GM23248 (cell line): Measurements from ENCODE around the gene TPT1. TPM values are rescaled to one million over a fixed set of nuclear protein-coding genes. Genes with fewer than 3 reads are reported as not detected.

Source experiments
- DNase-seq: peaks from one replicate; pipeline ENCODE4 v3.0.0-alpha.2; 2015
- H2AFZ ChIP-seq: fragments of 200-600 bp; sonication (generic); 2 replicates; pipeline ENCODE4 v1.6.1; 2016; ENCODE audit warnings: antibody characterized with exemption
- H3F3A ChIP-seq: fragments of 200-600 bp; sonication (generic); 2 replicates; pipeline ENCODE4 v1.6.1; 2016; ENCODE audit warnings: mild to moderate bottlenecking, antibody characterized with exemption, mixed run types; ENCODE audit not compliant: insufficient read depth
- H3K27ac ChIP-seq: fragments of 200-600 bp; sonication (generic); 2 replicates; pipeline ENCODE4 v1.5.1; 2016; ENCODE audit warnings: mild to moderate bottlenecking
- H3K27me3 ChIP-seq: fragments of 200-600 bp; sonication (generic); replicated peaks from 2 replicates; pipeline ENCODE4 v1.6.1; 2016; ENCODE audit warnings: mild to moderate bottlenecking; ENCODE audit not compliant: insufficient read depth
- H3K36me3 ChIP-seq: fragments of 200-600 bp; sonication (generic); 2 replicates; pipeline ENCODE4 v1.6.1; 2016; ENCODE audit warnings: low read depth, mild to moderate bottlenecking
- H3K4me1 ChIP-seq: fragments of 200-600 bp; sonication (generic); 2 replicates; pipeline ENCODE4 v1.6.1; 2016; ENCODE audit warnings: mild to moderate bottlenecking; ENCODE audit not compliant: insufficient read depth
- H3K4me2 ChIP-seq: fragments of 200-600 bp; sonication (generic); one replicate; pipeline ENCODE4 v1.6.1; 2016; ENCODE audit warnings: mild to moderate bottlenecking; ENCODE audit not compliant: unreplicated experiment
- H3K4me3 ChIP-seq: fragments of 200-600 bp; sonication (generic); 2 replicates; pipeline ENCODE4 v1.5.1; 2016; ENCODE audit warnings: mild to moderate bottlenecking
- H3K79me2 ChIP-seq: fragments of 200-600 bp; sonication (generic); 2 replicates; pipeline ENCODE4 v1.6.1; 2016; ENCODE audit warnings: mild to moderate bottlenecking; ENCODE audit not compliant: insufficient read depth
- H3K9ac ChIP-seq: fragments of 200-600 bp; sonication (generic); 2 replicates; pipeline ENCODE4 v1.6.1; 2016; ENCODE audit warnings: mild to moderate bottlenecking
- H3K9me2 ChIP-seq: fragments of 200-600 bp; sonication (generic); 2 replicates; pipeline ENCODE4 v1.6.1; 2016; ENCODE audit warnings: mixed run types, mild to moderate bottlenecking, moderate library complexity; ENCODE audit not compliant: insufficient read depth
- H3K9me3 ChIP-seq: fragments of 200-600 bp; sonication (generic); one replicate; pipeline ENCODE4 v1.6.1; 2017; ENCODE audit warnings: low read depth
- H4K20me1 ChIP-seq: fragments of 200-600 bp; sonication (generic); 2 replicates; pipeline ENCODE4 v1.6.0; 2016; ENCODE audit not compliant: insufficient read depth
- EZH2 ChIP-seq: fragments of 200-600 bp; sonication (generic); IDR thresholded peaks from 2 replicates; pipeline ENCODE4 v1.6.1; 2018; ENCODE audit warnings: antibody characterized with exemption, mild to moderate bottlenecking; ENCODE audit not compliant: insufficient read depth, poor library complexity, severe bottlenecking
- EZH2phosphoT487 ChIP-seq: fragments of 200-600 bp; sonication (generic); IDR thresholded peaks from 2 replicates; pipeline ENCODE4 v1.6.1; 2018; ENCODE audit warnings: antibody characterized with exemption, moderate library complexity, mild to moderate bottlenecking, low read depth; ENCODE audit not compliant: insufficient read depth
- WGBS, 2 experiments: methylation state at CpG; one replicate each; pipeline ENCODE4 v1.1.6; 2015 to 2017; ENCODE audit warnings: low lambda C conversion rate in 2 of 2, low coverage in 1 of 2; ENCODE audit errors: missing lambda C conversion rate in 2 of 2; 5-methylcytosine and 5-hydroxymethylcytosine counted together
- in situ Hi-C: fragments of 300-500 bp; cut with MboI; formaldehyde crosslinking; loops from 2 replicates; pipeline ENCODE4 v1.15.0; 2020
- polyA plus RNA-seq: library from polyadenylated mRNA; unstranded; fragments of >200 nt; fragmentation: Nextera tagmentation; extraction: Ambion mirVana; gene quantifications from 2 replicates; pipeline ENCODE4 v1.2.1, GENCODE V29; 2016
- total RNA-seq: library from RNA; depleted of rRNA; stranded (reverse); fragments of >200 nt; shearing (Covaris generic); gene quantifications from 2 replicates; pipeline ENCODE4 v1.2.3, GENCODE V29; 2014

The TPT1 gene
- total and polyA plus RNA-seq, 2 experiments from 2014 or later = 1,151 to 2,021 TPM

GRCh38 chr13:45297456-45298205, 43.4 kb downstream of the TPT1 start:
- H3K27me3 ChIP-seq = no peaks in the 10 kb centered on the region
- H3K9ac ChIP-seq = no peak overlapping the region
- H3K4me3 ChIP-seq = no peak overlapping the region
- H3K9me3 ChIP-seq = no peaks in the 10 kb centered on the region
- no peaks in the 10 kb centered on the region for H3K9me2 ChIP-seq
- no peaks in the 10 kb centered on the region for H3K79me2 ChIP-seq
- DNase-seq = no peak
- no peaks in the 10 kb centered on the region for H3K36me3 ChIP-seq
- H2AFZ ChIP-seq = no peak overlapping the region
- TF ChIP-seq EZH2 = no peak
- no peak for TF ChIP-seq EZH2phosphoT487
- no peaks in the 10 kb centered on the region for H4K20me1 ChIP-seq
- H3K4me2 ChIP-seq = no peak overlapping the region
- in situ Hi-C loops = no loop called here
- H3K27ac ChIP-seq = no peak overlapping the region
- WGBS, 2 experiments = 60 to 61% methylated on average over 7 of the region's 7 CpGs
- no peaks in the 10 kb centered on the region; the same call in 1 of the 2 replicates for H3K4me1 ChIP-seq
- H3F3A ChIP-seq = no peaks in the 10 kb centered on the region

GRCh38 chr13:45296259-45296658, 44.7 kb downstream of the TPT1 start:
- in situ Hi-C loops = no loop called here
- no peak for DNase-seq
- Histone ChIP-seq H3K4me3 (no peak overlapping the region), H3K9me2 (no peaks in the 10 kb centered on the region), H3K27me3 (no peaks in the 10 kb centered on the region), H3K9me3 (no peaks in the 10 kb centered on the region), H2AFZ (no peak overlapping the region), H4K20me1 (no peaks in the 10 kb centered on the region), H3K27ac (no peak overlapping the region), H3K9ac (no peak overlapping the region), H3K4me2 (no peak overlapping the region), H3K79me2 (no peaks in the 10 kb centered on the region), H3K36me3 (no peaks in the 10 kb centered on the region), H3K4me1 (no peaks in the 10 kb centered on the region; the same call in 1 of the 2 replicates), H3F3A (peaks cover 11% of the 10 kb centered on the region; the same call in 1 of the 2 replicates)
- TF ChIP-seq EZH2phosphoT487 (no peak), EZH2 (no peak)

- H4K20me1 ChIP-seq = no peaks in the 10 kb centered on the region
- H3K79me2 ChIP-seq = no peaks in the 10 kb centered on the region
- H3K27me3 ChIP-seq = no peaks in the 10 kb centered on the region
- in situ Hi-C loops = no loop called here
- 83 to 85% methylated on average over 7 of the region's 7 CpGs for WGBS, 2 experiments
- no peaks in the 10 kb centered on the region; the same call in 1 of the 2 replicates for H3K4me1 ChIP-seq
- no peaks in the 10 kb centered on the region for H3K9me3 ChIP-seq
- no peaks in the 10 kb centered on the region for H3K36me3 ChIP-seq
- peaks cover 14% of the 10 kb centered on the region; the same call in 1 of the 2 replicates for H3F3A ChIP-seq
- no peak for DNase-seq
- TF ChIP-seq EZH2phosphoT487 = no peak
- no peak for TF ChIP-seq EZH2
- H3K9me2 ChIP-seq = no peaks in the 10 kb centered on the region
- no peak overlapping the region for H3K4me3 ChIP-seq
- no peak overlapping the region for H3K9ac ChIP-seq
- H2AFZ ChIP-seq = no peak overlapping the region
- no peak overlapping the region for H3K27ac ChIP-seq
- no peak overlapping the region for H3K4me2 ChIP-seq
Measured at GRCh38 chr13:45295536-45295935, 45.4 kb downstream of the TPT1 start.

GRCh38 chr13:45292176-45292575, 48.8 kb downstream of the TPT1 start:
- peak; percentile 41 for DNase-seq
- peaks cover 18% of the 10 kb centered on the region; the same call in 1 of the 2 replicates for H3F3A ChIP-seq
- H3K79me2 ChIP-seq = no peaks in the 10 kb centered on the region
- H2AFZ ChIP-seq = no peak overlapping the region
- WGBS, 2 experiments = 96 to 100% methylated on average over 1 of the region's 1 CpG
- no peaks in the 10 kb centered on the region for H4K20me1 ChIP-seq
- no peak overlapping the region for H3K4me2 ChIP-seq
- no peaks in the 10 kb centered on the region for H3K9me3 ChIP-seq
- H3K9ac ChIP-seq = no peak overlapping the region
- H3K36me3 ChIP-seq = no peaks in the 10 kb centered on the region
- H3K4me3 ChIP-seq = no peak overlapping the region
- no peaks in the 10 kb centered on the region; the same call in 1 of the 2 replicates for H3K4me1 ChIP-seq
- no peak for TF ChIP-seq EZH2
- no peak for TF ChIP-seq EZH2phosphoT487
- no peak overlapping the region for H3K27ac ChIP-seq
- in situ Hi-C loops = no loop called here
- no peaks in the 10 kb centered on the region for H3K9me2 ChIP-seq
- no peaks in the 10 kb centered on the region for H3K27me3 ChIP-seq
